Esophagus mucosa (tissue), 1 donor: ENCODE measurements around the gene KCNAB1. TPM values are rescaled to one million over a fixed set of nuclear protein-coding genes. Genes with fewer than 3 reads are reported as not detected.
"Not testable (repeated sequence)": the region's sequence is repeated elsewhere in the genome, so short reads cannot be mapped to it uniquely, and the experiment has no call there.

Source experiments
- ATAC-seq: fragments of 200-7000 bp; cut with Tn5 transposase; one replicate; pipeline ENCODE4 v1.9.1; 2020
- total RNA-seq: library from RNA; stranded (reverse); gene quantifications from one replicate; pipeline ENCODE4 v1.2.4, GENCODE V29; 2023
- donor health status: DM: yes; HTN: yes; CAD: no.

The KCNAB1 gene
- total RNA-seq: 0.56 TPM

DNA sequence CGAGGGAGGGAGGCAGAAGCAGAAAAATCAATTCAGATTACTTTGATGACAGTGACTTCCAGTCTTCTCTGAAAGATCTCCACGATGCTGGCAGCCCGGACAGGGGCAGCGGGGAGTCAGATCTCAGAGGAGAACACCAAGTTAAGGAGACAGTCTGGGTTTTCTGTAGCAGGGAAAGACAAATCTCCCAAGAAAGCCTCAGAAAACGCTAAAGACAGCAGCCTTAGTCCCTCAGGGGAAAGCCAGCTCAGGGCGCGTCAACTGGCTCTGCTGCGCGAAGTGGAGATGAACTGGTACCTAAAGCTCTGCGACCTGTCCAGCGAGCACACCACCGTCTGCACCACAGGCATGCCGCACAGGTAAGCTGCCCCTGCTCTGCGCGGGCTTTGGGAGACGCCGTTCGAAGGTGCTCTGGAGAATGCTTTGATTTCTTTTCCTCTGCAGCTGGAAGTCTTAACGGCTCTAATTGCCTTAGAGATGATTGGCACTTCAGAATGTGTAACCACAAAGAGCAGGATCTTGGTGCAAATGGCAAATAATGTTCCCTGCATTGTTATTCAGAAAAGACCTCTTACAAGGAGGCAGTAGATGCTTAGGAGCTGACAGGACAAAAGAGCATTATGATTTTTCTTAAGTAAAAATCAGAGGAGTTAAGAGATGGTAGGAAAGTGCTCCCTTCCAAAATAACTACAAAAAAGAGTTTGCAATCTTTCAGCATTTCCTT lies at the start of gene KCNAB1:
KCNAB1 (plus strand) TSS at position 51 of the 724 bp plus-strand sequence.
- ATAC-seq: no peak

DNA sequence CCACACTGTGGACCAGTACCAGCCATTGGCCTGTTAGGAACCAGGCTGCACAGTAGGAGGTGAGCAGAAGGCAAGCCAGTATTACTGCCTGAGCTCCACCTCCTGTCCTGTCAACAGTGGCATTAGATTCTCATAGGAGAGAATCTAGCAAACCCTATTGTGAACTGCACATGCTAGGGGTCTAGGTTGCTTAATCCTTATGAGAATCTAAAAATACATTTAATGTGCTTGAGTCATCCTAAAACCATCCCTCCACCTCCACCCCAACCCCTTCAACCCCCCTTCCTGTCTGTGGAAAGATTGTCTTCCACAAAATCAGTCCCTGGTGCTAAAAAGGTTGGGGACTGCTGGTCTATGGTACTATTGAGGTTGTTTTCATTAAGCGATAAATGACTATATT lies 49.3 kb upstream of the KCNAB1 start:
- no peak for ATAC-seq

DNA sequence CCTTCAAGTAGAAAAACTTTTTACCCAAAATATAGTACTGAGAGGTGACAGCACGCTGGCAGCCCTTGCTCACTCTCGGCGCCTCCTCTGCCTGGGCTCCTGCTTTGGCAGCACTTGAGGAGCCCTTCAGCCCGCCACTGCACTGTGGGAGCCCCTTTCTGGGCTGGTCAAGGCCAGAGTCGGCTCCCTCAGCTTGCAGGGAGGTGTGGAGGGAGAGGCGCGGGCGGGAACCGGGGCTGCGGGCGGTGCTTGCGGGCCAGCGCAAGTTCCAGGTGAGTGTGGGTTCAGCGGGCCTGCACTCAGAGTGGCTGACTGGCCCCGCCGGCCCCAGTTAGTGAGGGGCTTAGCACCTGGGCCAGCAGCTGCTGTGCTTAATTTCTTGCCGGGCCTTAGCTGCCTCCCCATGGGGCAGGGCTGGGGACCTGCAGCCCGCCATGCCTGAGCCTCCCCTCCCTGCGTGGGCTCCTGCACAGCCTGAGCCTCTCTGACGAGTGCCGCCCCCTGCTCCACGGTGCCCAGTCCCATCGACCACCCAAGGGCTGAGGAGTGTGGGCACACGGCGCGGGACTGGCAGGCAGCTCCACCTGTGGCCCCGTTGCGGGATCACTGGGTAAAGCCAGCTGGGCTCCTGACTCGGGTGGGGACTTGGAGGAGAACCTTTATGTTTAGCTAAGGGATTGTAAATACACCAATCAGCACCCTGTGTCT lies 47.3 kb upstream of the KCNAB1 start:
- not testable (repeated sequence) for ATAC-seq

DNA sequence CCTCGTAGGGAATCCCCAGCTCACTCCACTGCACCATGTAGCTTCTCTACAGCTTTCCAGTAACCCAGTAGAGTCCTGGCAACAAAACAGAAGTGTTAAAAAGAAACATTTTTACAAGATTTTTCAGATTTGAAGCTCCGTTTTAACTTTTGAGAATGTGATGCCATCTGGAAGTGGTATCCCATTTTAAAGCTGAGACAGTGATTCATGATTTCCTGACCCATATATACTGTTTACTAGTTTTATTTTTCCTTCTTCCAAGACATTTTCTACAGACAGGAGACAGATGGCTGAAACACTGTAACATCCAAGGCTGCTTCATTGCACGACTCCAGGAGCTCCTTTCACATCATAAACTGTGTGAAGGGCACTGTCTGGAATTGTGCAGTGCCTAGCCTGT lies 30.3 kb upstream of the KCNAB1 start:
- no peak for ATAC-seq

DNA sequence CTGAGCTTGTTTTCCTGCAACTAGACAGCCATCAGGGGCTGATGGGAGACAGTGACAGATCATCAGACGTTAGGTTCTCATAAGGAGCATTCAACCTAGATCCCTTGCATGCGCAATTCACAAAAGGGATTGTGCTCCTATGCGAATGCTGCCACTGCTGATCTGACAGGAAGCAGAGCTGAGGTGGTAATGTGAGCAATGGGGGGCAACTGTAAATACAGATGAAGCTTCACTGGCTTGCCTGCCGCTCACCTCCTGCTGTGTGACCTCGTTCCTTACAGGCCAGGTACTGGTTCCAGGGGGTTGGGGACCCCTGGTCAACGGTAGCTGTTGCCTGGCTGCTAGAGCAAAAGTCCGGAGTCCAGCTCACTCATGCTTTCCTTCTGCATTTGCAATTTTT lies 26.4 kb upstream of the KCNAB1 start:
- no peak for ATAC-seq

DNA sequence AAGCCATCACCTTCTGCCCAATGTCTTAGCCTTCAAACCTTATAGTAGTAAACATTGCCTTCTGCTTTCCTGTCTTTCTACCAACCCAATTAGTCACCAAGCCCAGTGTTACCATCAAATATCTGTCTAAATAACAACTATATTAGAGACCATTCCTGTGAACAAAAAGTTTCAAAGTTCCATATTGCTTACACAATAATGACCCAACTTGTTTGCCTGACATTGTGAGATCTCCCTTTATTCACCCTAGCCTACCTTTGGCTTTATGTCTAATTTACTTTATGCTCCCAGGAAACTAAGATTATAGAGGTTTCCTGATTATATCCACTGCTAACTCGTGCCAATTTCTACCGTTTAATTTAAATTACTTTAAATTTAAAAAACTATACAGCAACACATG lies 26.0 kb upstream of the KCNAB1 start:
- ATAC-seq: no peak

DNA sequence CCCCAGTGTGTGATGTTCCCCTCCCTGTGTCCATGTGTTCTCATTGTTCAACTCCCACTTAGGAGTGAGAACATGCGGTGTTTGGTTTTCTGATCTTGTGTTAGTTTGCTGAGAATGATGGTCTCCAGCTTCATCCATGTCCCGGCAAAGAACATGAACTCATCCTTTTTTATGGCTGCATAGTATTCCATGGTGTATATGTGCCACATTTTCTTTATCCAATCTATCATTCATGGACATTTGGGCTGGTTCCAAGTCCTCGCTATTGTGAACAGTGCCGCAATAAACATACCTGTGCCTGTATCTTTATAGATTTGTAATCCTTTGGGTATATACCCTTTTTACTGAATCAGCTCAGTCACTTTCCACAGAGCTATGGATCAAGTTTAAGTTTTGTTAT lies 24.7 kb upstream of the KCNAB1 start:
- not testable (repeated sequence) for ATAC-seq

DNA sequence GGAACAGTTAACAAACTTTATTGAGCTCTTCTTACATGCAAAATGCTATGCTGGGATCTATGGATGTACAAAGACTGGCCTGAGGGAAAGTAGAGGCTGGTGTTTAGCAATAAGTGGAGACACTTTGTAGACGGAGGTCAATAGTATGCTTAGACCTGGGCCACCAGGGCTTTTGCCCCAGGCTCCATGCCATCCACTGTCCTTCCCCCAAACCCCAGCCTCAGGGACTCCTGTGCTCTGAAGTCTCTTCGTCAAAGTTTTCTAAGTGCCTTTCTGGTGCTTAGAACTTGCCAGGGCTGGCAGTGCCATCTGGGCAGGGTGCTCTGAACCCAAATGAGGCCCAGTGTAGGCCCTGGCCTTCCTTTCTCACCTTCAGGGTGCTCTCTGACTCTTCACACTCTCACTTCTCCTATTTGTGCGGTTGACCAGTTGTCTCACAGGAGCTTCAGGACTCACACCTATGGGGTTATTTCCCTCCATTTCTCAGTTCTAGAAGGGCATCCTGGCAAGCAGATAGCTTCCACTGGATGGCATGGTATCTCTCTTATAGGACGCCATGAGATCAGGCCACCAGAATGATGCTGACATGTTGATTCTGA lies 21.8 kb upstream of the KCNAB1 start:
- ATAC-seq: no peak

DNA sequence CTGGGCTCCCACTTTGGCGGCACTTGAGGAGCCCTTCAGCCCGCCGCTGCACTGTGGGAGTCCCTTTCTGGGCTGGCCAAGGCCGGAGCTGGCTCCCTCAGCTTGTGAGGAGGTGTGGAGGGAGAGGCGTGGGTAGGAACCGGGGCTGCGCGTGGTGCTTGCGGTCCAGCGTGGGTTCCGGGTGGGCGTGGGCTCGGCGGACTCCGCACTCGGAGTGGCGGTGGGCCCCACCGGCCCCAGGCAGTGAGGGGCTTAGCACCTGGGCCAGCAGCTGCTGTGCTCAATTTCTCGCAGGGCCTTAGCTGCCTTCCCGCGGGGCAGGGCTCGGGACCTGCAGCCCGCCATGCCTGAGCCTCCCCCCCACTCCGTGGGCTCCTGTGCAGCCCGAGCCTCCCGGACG lies 21.0 kb upstream of the KCNAB1 start:
- not testable (repeated sequence) for ATAC-seq

DNA sequence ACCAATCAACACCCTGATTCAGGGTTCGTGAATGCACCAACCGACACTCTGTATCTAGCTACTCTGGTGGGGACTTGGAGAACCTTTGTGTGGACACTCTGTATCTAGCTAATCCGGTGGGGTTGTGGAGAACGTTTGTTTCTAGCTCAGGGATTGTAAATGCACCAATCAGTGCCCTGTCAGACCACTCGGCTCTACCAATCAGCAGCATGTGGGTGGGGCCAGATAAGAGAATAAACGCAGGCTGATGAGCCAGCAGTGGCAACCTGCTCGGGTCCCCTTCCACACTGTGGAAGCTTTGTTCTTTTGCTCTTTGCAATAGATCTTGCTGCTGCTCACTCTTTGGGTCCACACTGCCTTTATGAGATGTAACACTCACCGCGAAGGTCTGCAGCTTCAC lies 20.4 kb upstream of the KCNAB1 start:
- ATAC-seq: not testable (repeated sequence)

DNA sequence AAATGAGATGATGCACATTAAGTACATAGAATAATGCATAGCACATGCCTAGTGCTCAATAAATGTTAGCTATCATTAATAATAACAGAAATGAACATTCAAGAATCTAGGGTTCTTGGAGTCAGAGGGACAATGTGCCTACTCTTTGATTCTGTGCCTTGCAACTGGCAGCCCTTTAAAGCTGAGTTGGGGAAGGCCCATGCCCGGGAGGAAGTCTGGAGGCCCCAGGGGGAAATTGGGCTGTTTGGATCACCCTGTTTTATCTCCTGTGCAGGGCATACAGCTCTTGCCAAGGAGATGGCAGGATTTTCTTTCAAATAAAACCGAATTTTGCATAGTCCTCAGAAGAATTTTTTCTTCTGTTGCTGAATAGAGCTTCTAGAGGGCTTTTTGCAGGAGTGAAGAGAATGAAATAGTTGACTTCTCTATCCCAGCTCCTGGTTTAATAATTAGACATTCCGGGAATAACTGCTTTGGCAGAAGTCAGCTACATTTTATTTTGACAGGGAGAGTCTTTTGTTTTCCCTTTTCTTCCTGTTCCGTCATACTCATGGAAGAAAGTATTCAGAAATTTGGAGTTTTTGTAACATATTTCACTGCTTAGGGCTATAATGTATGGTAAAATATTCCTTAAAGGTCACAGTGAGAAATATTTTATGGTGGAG lies 18.0 kb upstream of the KCNAB1 start:
- ATAC-seq: no peak

DNA sequence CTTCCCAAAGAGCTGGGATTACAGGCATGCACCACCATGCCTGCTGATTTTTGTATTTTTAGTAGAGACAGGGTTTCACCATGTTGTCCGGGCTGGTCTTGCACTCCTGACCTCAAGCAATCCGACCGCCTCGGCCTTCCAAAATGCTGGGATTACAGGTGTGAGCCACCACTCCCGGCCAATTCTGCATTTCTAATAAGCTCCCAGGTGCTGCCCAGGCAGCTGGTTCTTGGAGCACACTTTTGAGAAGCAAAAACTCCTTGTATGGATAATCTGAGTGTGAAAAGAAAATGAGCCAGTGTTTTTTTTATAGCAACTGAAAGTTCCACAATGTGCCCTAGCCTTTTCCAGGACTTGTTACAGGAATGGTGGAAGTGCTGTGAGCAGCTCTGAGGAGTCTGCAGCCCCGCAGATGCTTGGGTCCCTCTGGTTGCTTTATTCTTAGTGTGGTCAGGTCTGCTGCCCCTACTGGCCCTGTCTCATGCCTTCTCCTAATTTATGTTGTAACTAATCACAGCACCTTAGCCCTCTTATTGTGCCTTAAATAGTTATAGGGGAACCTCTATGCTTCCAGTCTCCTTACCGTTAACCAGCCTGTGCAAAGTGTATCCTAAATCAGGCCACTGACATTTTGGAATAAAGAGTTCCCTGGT lies 13.5 kb upstream of the KCNAB1 start:
- no peak for ATAC-seq

DNA sequence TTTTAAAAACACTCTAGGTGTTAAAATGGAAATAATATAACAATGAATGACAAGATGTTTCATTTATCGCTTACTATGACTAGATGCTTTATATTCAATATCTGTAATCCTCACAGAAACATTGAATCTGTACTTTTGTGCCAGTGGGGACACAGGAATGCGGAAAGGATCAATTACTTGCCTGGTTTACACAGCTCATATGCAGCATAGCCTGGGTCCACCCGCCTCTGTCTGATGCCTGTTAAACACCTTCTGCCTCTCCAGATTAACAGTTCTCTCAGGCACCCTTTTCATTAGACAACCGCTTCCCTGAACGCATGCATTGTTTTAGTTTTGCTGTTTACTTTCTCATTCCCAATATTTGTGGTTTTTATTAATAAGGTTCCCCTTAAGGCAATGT lies 12.9 kb upstream of the KCNAB1 start:
- no peak for ATAC-seq

DNA sequence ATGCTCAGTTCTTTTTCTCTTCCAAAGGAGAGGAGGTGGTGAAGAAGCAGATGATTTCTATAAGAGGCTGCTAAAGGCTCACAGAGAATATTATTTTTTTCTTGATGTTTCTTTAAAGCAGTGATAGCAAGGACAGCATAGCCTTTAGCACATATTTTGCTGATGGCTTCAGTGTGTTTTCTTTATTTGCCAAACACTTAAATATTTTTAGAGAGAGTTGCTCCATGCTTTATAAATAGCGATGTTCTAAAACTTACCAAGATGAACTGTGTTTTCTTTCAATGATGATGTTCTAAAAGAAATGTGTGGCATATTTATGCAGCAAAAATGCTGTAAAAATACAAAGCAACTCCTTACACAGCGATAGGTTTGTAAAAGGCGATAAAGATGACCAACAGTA lies 11.8 kb upstream of the KCNAB1 start:
- no peak for ATAC-seq

DNA sequence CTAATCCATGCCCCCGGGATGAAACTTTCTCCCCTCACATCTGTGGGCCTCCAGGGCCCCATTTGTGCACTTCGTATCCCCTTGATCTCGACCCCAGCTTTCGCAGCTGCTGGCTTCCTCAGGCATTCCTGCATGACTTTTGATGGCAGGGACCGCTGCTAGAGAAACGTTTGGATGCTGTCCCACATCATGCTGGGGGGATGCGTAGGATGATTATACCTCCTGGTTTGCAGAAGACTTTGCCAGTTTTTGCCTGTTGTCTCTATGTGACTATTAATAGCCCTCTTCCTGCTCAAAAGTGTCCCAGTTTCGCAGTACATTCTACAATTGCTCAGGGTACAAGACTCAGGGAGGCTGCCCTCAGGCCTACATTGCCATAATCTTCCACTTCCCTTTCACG lies 10.4 kb upstream of the KCNAB1 start:
- ATAC-seq: no peak

DNA sequence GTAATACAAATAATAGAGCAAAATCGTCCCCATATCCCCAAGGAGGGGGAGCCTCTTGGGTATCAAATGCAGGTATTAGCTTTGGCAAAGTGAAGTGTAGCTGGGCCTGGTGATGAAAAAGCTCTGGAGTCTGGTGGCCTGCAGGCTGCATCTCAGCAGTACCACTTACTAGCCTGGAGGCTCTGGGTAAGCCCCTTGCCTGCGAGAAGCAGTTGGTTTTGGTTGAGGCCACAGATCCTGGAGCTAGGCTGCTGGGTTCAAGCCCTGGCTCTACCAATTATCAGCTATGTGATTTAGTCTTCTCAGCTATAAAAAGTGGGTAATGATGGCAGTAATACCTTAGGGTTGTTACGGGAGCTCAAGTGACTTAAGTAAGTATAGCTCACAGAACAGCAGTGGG lies 6.1 kb downstream of the KCNAB1 start:
- ATAC-seq: no peak

DNA sequence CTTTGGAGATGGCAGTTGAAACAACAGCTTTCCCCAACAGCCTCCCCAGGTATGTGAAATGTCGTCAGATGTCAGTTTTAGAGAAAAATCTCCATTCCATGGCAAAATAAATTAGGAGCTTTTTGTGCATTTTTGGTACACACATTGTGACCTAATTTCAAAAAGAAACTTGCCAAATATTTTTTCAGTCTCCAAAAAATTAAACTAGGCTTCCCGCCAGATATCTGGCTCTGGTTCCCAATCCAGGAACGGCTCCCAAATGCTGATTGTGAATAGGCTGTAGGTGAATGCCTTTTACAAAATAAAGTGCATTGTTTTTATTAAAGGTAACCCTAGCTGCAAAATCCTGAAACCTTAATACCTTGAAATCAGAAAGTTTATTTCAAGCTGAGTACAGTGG lies 10.9 kb downstream of the KCNAB1 start:
- no peak for ATAC-seq

DNA sequence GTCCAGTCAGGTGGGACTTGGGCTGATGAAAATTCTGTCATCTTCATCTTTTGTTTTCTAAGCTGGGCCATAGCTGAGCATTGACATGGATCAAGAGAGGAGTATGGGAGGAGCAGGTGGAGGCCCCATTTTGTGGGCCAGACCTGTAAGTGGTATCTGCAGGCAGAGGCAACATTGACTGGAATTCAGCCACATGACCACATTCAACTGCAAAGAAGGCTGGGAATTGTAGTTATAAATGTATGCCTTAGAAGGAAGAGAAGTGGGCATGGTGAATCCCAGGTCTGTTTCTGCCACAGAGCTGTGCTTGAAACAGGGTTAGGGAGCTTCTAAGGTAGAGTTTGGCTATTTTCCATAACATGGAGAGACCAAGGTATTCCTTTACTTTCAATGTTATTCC lies 11.4 kb downstream of the KCNAB1 start:
- no peak for ATAC-seq

DNA sequence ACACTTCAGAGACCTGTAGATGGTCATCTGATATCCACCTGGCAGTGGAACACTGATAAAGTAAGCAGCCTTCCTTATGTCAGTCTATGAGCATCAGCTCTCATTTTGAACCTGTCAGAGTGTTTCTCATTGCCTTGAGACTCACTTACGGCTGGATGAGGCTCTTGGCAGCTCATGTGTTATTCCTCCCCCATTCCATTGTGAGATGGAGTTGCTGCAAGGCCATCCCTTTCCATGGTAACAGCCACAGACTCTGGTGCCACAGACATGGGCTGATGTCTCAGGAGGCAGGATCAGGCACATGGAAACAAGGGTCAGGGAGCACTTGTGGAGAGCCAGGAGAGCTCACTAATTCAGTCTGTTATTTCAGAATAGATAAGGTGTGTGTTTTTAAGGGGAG lies 11.9 kb downstream of the KCNAB1 start:
- no peak for ATAC-seq

DNA sequence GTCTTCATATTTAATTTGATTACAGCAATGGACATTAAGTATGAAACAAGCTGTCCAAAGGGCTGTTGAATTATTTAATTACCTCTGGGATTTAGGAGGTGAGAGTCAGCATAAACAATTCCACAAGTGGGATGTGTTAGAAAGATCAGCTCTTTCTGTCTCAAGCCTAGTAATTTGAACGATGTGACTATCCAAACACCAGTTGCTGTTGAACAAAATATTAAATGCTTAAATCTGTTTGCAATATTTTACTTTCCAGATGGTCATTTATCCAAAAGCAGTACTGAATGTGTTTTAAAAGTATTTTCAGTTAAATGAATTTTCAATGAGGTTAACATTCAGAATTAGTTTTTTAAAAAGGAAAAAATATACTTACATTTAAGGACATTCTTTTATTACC lies 12.7 kb downstream of the KCNAB1 start:
- ATAC-seq: no peak

DNA sequence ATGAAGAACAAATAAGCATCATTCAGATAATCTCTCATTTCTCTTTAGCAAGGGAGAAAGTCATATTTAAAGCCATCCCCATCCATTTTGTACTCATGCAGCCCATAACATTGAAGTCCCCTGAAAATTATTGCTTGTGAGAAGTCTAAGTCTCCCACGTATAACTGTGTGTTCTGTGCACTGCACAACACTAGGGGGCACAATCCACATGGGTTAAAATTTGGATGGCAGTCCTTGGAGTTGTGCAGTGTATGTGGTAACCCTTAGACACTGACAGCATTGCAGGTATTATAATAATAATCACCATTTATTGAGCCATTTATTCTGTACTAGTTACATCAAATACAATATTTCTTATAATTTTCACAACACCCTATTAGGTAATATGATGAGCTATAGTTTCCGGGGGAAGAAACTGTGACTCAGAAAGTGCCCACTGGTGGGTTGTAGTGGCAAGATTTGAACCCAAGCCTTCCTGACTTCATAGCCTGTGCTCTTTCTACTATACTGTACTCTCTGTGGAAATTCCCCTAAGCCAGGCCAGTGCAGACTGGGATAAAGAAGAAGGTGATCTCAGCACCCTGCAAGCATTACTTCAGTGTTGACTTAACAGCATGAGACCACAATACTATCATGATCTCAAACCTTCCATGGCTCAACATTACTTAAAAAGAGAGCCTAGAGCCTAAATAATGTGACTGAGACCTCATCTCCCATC lies 15.7 kb downstream of the KCNAB1 start:
- ATAC-seq: no peak

DNA sequence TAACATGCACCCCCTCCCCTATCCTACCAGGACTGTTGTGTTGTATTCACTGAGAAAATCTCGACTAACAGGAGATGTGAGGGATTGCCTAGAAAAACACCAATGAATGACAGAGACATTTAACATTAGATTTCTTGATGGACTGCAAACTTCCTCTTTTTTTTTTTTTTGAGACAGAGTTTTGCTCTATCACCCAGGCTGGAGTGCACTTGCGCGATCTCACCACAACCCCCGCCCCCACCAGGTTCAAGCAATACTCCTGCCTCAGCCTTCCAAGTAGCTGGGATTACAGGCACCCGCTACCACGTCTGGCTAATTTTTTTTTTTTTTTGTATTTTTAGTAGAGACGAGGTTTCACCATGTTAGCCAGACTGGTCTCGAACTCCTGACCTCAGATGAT lies 17.0 kb downstream of the KCNAB1 start:
- ATAC-seq: not testable (repeated sequence)
